Tibial nerve (tissue), 4 donors: Measurements from ENCODE around the gene CARHSP1. TPM values are rescaled to one million over a fixed set of nuclear protein-coding genes. Genes with fewer than 3 reads are reported as not detected.

ENCODE experiments used
- DNase-seq, 2 donors: peaks; one replicate each; pipeline ENCODE4 v3.0.0-alpha.2; 2019; ENCODE audit warnings: low spot score in 2 of 2
- H3K27ac ChIP-seq, 4 donors: fragments of 200-600 bp; sonication (generic) in 3 of 4; one replicate each; pipeline ENCODE4 v1.5.1; 2017 to 2019; ENCODE audit warnings: mild to moderate bottlenecking in 1 of 4
- H3K27me3 ChIP-seq, 2 donors: fragments of 200-600 bp; sonication (generic) in 1 of 2; one replicate each; pipeline versions ENCODE4 v1.5.1 to v1.6.0; 2017 to 2019
- H3K36me3 ChIP-seq, 3 donors: fragments of 200-600 bp; sonication (generic); one replicate each; pipeline ENCODE4 v1.5.1; 2018 to 2019
- H3K4me1 ChIP-seq, 4 donors: fragments of 200-600 bp; sonication (generic) in 3 of 4; one replicate each; pipeline ENCODE4 v1.5.1; 2017 to 2019
- H3K4me3 ChIP-seq, 4 donors: fragments of 200-600 bp; sonication (generic) in 3 of 4; one replicate each; pipeline ENCODE4 v1.5.1; 2017 to 2019; ENCODE audit warnings: mild to moderate bottlenecking in 1 of 4, moderate library complexity in 1 of 4
- H3K9me3 ChIP-seq, 4 donors: fragments of 200-600 bp; sonication (generic) in 3 of 4; one replicate each; pipeline ENCODE4 v1.5.1; 2017 to 2019
- CTCF ChIP-seq, 5 experiments: fragments of 200-600 bp in 3 of 5; fragments of 450-650 bp in 2 of 5; sonication (generic) in 3 of 5; IDR thresholded peaks; one replicate each; pipeline ENCODE4 v1.5.1; 2016 to 2019; ENCODE audit warnings: antibody characterized with exemption in 5 of 5, mild to moderate bottlenecking in 3 of 5, moderate library complexity in 2 of 5
- EP300 ChIP-seq, 2 donors: sonication (generic); formaldehyde crosslinking; IDR thresholded peaks; one replicate each; pipeline ENCODE4 v1.6.1; 2017; ENCODE audit warnings: antibody characterized with exemption in 2 of 2, mild to moderate bottlenecking in 1 of 2
- POLR2A ChIP-seq, 2 donors: fragments of 450-650 bp; IDR thresholded peaks; one replicate each; pipeline ENCODE4 v1.6.1; 2017; ENCODE audit warnings: antibody characterized with exemption in 2 of 2, mild to moderate bottlenecking in 2 of 2, moderate library complexity in 2 of 2
- WGBS, 2 donors: methylation state at CpG; one replicate each; pipeline ENCODE4 v1.1.5; 2018; 5-methylcytosine and 5-hydroxymethylcytosine counted together
- total RNA-seq, 4 donors: library from RNA; depleted of rRNA; stranded (reverse); fragments of >200 nt; gene quantifications; one replicate each; pipeline ENCODE4 v1.1.0, GENCODE V29; 2016

CARHSP1 gene
- total RNA-seq, 4 donors from 2014 or later: 90.6 to 169 (median 160) TPM

DNA sequence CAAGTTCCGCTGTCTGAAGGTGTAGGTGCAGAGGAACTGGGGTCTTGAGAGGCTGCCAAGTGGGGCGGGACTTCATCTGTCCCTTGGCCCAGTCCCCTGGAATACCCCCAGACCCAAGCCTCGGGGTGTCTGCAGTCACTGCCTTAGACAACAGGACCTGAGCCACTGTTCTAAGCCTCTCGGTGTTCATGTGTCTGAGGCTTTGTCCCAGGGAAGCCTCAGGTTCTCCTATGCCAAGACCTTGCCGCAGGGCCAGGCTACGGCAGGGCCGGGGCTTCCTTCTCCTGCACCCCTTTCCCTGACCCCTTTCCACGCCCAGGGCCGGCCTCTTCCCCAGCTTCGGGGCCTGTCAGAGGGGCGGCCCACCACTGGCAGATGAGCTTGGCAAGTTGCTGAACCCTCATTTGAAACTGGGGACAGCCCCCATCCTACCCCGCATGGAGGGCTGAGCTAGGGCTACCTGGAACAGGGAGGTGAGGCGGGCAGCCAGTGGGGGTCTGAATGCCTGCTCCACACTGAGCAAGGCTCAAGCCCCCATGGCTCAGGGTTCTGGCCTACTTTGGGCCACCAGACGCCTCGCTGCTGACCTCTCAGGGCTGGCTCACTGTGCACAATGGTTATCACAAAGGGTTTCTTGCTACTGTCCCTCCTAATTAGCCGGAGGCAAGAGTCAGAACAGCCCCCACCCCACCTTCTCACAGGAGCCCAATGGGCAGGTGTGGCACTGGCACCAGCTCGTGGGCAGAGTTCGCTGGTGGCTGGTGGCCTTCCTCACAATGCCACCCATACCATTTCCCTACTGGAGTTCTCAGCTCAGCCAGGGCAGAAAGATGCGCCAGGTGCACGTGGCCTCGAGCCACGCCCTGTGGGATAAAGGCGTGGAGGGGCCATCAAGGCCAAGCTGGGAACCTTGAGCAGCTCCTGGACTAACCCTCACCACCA, 20.4 kb upstream of the CARHSP1 start:
- no peak for DNase-seq
- WGBS, 2 donors: 82 to 92% methylated on average over 18 to 23 of the region's 23 CpGs
- Histone ChIP-seq H3K9me3 (no peaks in the 10 kb centered on the region), H3K36me3 (peaks cover 0 to 66% (median 8%) of the 10 kb centered on the region in 3 donors), H3K4me3 (no peak overlapping the region), H3K4me1 (peaks cover 0 to 21% (median 11%) of the 10 kb centered on the region in 4 donors), H3K27me3 (peaks cover 0 to 15% of the 10 kb centered on the region in 2 donors), H3K27ac (no peak overlapping the region)
- TF ChIP-seq POLR2A (IDR thresholded peaks at IDR 0.05) (no peak), EP300 (IDR thresholded peaks at IDR 0.05) (no peak), CTCF (IDR thresholded peaks at IDR 0.05) (no peak)

DNA sequence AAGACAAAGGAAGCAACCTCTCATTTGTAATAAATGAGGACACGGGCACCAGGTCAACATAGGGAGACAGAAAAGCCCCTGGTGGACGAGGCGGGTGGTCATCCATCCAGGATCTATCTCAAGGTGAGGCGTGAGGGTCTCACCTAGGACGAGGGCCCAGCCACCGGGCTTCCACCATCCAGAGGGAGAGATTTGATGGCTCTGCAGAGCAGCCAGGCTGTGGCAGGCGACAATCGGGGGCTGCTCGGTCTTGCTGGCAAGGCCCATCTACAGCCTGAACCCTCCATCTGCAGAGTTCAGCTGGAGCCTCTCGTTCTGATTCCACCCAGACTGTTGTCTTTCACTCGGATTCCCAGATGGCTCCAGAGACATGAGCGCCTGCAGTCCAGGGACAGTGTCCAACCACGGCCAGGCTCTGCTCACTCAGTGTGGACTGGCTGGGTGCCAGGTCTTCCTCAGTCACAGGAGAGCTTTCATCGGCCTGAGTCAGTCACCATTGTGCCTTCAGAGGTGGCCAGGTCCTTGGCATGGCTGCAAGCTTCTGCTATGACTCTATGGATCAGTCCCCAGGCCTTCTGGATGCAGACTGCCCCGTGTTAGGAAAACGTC, 19.2 kb upstream of the CARHSP1 start:
- no peaks in the 10 kb centered on the region for H3K9me3 ChIP-seq
- no peak overlapping the region for H3K27ac ChIP-seq
- peak; percentile 52 to 53 for DNase-seq
- peaks cover 0 to 55% (median 0%) of the 10 kb centered on the region in 3 donors for H3K36me3 ChIP-seq
- WGBS, 2 donors: 66 to 77% methylated on average over 16 of the region's 16 CpGs
- H3K4me3 ChIP-seq: no peak overlapping the region
- H3K4me1 ChIP-seq: peaks cover 0 to 21% (median 11%) of the 10 kb centered on the region in 4 donors
- TF ChIP-seq EP300 (IDR thresholded peaks at IDR 0.05) (no peak), POLR2A (IDR thresholded peaks at IDR 0.05) (no peak), CTCF (IDR thresholded peaks at IDR 0.05) (no peak)
- peaks cover 0 to 25% of the 10 kb centered on the region in 2 donors for H3K27me3 ChIP-seq

- Histone ChIP-seq H3K27ac (no peak overlapping the region), H3K36me3 (peaks cover 0 to 48% (median 0%) of the 10 kb centered on the region in 3 donors), H3K27me3 (peaks cover 0 to 31% of the 10 kb centered on the region in 2 donors), H3K4me1 (peaks cover 0 to 21% (median 11%) of the 10 kb centered on the region in 4 donors), H3K9me3 (no peaks in the 10 kb centered on the region), H3K4me3 (no peak overlapping the region)
- 82 to 89% methylated on average over 6 of the region's 6 CpGs for WGBS, 2 donors
- DNase-seq: no peak
- TF ChIP-seq EP300 (IDR thresholded peaks at IDR 0.05) (no peak), CTCF (IDR thresholded peaks at IDR 0.05) (no peak), POLR2A (IDR thresholded peaks at IDR 0.05) (no peak)
Measured at GRCh38 chr16:8887431-8887765, 18.6 kb upstream of the CARHSP1 start.

GRCh38 chr16:8886593-8887430, 18.0 kb upstream of the CARHSP1 start:
- no peak for TF ChIP-seq POLR2A (IDR thresholded peaks at IDR 0.05)
- no peak for TF ChIP-seq EP300 (IDR thresholded peaks at IDR 0.05)
- H3K27ac ChIP-seq: no peak overlapping the region

More at GRCh38 chr16:8886593-8887430, 18.0 kb upstream of the CARHSP1 start:
- no peak overlapping the region for H3K4me3 ChIP-seq
- DNase-seq: no peak
- 64 to 66% methylated on average over 19 of the region's 19 CpGs for WGBS, 2 donors
- H3K36me3 ChIP-seq: peaks cover 0 to 42% (median 0%) of the 10 kb centered on the region in 3 donors
- H3K4me1 ChIP-seq: peaks cover 0 to 21% (median 11%) of the 10 kb centered on the region in 4 donors
- H3K9me3 ChIP-seq: no peaks in the 10 kb centered on the region
- H3K27me3 ChIP-seq: peaks cover 0 to 35% of the 10 kb centered on the region in 2 donors
